ENCODE data around the gene GAP43. TPM values are rescaled to one million over a fixed set of nuclear protein-coding genes. Genes with fewer than 3 reads are reported as not detected.
A peak's percentile ranks its signal among the peaks of the same experiment; 100 is the strongest.

The GAP43 gene
- total RNA-seq, 1 donor from 2014 or later: 5.7 TPM

DNA sequence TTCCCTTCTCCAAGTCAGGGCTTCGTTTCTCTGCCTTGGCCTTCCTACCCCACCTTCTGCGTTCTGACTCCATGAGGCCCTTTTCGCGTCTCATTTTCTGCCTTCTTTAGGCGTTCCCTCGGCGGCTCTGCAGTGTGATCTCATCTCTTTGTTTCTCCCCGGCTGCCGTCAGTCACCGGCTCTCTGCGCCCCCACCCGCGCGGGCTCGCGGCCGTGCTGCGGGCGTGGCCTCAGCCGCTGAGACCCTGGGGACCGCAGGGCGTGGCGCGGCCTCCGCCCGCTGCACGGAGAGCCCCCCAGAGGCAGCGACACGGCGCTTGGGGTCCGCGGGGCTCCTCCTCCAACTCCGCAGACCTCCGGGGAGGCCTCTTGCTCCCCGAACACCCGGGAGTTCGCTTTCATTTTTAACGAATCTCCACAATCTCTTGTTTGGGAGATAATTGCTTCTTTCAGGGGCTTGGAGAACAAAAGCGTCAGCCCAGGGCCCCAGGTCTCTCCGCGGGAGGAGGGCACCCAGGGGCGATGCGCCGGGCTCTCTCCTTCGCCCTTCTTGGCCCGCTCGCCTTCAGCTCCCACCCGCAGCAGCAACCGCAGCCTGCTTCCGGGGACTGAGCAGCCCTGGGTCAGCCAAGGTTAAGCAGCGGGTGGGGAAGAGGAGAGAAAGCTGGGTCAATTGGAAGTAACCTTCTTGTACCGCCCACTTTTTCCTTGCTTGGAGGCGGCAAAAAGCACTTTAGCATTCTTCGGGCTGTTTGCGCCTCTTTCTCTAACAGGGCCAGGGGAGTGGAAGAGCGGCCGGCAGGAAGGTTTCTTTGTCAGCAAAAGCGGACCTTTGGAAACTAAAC is 35.2 kb downstream of the GAP43 start:
- Mint-ChIP-seq H3K27me3 (ENCODE audit: low read depth) (no peaks in the 10 kb centered on the region), H3K27ac (peak overlapping the region; percentile 99), H3K9me3 (no peaks in the 10 kb centered on the region), H3K4me3 (peak overlapping the region; percentile 79), H3K36me3 (no peaks in the 10 kb centered on the region), H3K4me1 (peaks cover 36% of the 10 kb centered on the region)
- TF ChIP-seq, protein P1, sequence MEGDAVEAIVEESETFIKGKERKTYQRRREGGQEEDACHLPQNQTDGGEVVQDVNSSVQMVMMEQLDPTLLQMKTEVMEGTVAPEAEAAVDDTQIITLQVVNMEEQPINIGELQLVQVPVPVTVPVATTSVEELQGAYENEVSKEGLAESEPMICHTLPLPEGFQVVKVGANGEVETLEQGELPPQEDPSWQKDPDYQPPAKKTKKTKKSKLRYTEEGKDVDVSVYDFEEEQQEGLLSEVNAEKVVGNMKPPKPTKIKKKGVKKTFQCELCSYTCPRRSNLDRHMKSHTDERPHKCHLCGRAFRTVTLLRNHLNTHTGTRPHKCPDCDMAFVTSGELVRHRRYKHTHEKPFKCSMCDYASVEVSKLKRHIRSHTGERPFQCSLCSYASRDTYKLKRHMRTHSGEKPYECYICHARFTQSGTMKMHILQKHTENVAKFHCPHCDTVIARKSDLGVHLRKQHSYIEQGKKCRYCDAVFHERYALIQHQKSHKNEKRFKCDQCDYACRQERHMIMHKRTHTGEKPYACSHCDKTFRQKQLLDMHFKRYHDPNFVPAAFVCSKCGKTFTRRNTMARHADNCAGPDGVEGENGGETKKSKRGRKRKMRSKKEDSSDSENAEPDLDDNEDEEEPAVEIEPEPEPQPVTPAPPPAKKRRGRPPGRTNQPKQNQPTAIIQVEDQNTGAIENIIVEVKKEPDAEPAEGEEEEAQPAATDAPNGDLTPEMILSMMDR (IDR thresholded peaks at IDR 0.05; ENCODE audit: unreplicated experiment): no peak
- peak; percentile 60 to 77 for DNase-seq (ENCODE audit: low spot score in 2 of 2, unreplicated experiment in 2 of 2)

DNA sequence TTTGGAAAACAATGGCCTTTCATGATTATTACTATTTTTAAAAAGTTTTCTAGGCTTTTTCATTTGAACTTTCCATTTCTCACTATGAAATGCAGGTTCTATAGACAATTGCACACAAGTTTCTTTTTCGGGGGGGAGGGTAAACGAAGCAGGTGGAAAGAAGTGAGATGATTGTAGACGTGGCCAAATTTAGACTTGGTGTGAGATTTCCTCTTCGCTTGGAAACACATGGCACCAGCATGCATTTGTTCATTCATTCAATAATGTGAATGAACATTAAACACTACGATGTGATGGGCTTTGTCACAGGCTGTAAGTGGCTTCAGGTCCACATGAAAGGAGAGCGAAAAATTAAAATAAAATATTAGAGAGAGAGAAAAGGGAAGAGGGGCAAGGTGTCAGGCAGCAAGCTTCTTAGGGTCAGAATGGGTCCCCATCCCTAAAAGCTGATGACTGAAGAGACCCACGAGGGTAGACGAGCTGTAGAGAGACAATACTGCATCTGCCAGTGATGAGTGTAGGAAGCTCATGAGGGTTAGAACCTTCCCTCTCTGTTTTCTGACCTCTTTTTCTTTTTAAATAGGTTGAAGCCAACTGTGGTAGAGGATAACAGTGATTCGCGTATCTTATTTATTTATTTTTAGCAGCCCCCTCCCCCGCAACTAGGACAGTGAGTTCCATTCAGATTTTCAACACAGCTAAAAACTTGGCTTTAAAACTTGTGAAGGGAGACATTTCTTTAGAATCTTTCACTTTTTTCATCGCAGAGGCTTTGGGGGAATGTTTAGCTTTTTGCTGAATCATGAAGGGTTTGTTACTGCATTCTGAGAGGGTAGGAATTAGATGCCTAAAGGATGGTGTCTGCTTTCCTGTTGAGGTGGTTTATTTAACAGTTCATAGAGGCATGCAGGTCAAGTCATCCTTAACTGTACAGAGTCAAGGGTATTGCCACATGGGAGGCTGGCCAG is 36.2 kb downstream of the GAP43 start:
- no peaks in the 10 kb centered on the region for H3K27me3 Mint-ChIP-seq (ENCODE audit: low read depth)
- TF ChIP-seq, protein P1 (IDR thresholded peaks at IDR 0.05; ENCODE audit: unreplicated experiment): no peak
- peak overlapping the region; percentile 92 for H3K27ac Mint-ChIP-seq
- H3K9me3 Mint-ChIP-seq: no peaks in the 10 kb centered on the region
- H3K4me1 Mint-ChIP-seq: peaks cover 36% of the 10 kb centered on the region
- H3K36me3 Mint-ChIP-seq: no peaks in the 10 kb centered on the region
- H3K4me3 Mint-ChIP-seq: peak overlapping the region; percentile 79
- no peak for DNase-seq (ENCODE audit: low spot score in 2 of 2, unreplicated experiment in 2 of 2)

DNA sequence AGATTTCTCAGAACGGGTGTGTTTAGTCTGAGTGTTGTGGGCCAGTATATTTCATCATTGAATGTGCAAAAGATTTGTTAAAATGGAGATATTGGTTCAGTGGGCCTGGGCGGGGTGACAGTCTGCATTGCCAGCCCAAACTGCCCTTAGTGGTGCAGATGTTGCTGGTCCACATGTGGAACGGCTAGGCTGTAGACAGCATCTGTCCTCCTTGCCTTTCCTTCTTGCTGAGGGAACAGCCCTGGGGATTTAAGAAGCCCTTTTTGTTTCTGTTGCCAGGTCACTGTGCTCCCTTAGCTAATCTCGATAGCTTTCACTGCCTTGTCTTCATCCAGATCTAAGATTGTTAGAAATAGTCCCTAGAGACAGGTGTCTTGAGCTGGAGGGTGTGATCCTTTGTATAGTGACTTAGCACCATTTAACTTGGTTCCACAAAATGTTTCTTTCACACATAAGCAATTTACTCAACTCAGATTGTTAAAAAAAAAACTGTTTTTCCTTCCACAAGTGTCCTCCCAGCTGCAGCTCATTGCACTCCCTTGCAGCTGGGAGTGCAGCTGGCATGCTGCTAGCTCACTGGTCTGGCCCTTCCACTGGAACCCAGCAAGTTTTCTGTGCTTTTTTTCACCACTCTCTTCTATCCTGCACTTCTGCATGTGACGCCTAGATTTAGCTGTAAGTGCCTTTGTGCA is 37.5 kb downstream of the GAP43 start:
- H3K27ac Mint-ChIP-seq: peak overlapping the region; percentile 5
- TF ChIP-seq, protein P1 (IDR thresholded peaks at IDR 0.05; ENCODE audit: unreplicated experiment): no peak
- H3K27me3 Mint-ChIP-seq (ENCODE audit: low read depth): no peaks in the 10 kb centered on the region
- DNase-seq (ENCODE audit: low spot score in 2 of 2, unreplicated experiment in 2 of 2): no peak
- peaks cover 43% of the 10 kb centered on the region for H3K4me1 Mint-ChIP-seq
- no peak overlapping the region for H3K4me3 Mint-ChIP-seq
- no peaks in the 10 kb centered on the region for H3K36me3 Mint-ChIP-seq
- H3K9me3 Mint-ChIP-seq: no peaks in the 10 kb centered on the region

DNA sequence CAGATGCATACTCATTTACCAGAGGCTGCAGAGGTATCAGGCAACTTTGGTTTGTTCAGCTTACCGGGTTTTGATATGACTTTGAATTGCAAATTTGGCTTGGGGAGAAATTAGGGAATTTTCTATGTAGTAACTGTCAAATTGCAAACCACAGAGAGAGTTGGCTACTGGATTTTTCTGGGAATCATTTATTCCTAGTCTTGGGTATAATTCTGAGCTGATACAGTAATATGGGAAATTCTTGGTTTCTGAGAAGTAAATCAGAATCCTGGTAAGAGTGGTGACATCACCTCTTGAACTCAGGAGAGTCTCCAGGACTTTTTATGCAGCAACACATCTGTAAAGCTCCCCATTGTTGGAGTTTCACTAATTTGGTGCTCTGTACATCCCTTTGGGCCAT is 39.0 kb downstream of the GAP43 start:
- Mint-ChIP-seq H3K4me1 (peaks cover 37% of the 10 kb centered on the region), H3K27me3 (ENCODE audit: low read depth) (no peaks in the 10 kb centered on the region), H3K4me3 (no peak overlapping the region), H3K27ac (no peak overlapping the region), H3K9me3 (no peaks in the 10 kb centered on the region), H3K36me3 (no peaks in the 10 kb centered on the region)
- DNase-seq (ENCODE audit: low spot score in 2 of 2, unreplicated experiment in 2 of 2): no peak
- TF ChIP-seq, protein P1 (IDR thresholded peaks at IDR 0.05; ENCODE audit: unreplicated experiment): no peak

DNA sequence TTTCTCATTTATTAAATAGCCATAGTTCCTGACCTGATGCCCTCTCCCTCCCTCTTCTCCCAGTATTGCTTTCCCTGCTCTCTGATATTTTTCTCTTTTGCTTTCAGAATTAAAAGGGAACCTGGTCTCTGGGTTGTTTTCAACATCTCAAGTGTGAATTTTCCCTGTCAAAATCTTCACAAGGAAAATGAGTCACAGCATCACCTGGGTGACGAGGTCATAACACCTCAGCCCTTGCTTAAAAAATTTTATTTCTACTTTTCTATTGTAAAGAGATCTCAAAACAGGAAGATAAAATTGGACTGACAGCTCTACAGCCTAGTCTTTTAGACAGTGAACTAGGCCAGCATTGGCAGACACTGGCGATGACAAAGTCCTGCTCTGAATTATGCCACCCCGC is 40.1 kb downstream of the GAP43 start:
- H3K27ac Mint-ChIP-seq: no peak overlapping the region
- H3K4me3 Mint-ChIP-seq: no peak overlapping the region
- no peaks in the 10 kb centered on the region for H3K27me3 Mint-ChIP-seq (ENCODE audit: low read depth)
- no peak for DNase-seq (ENCODE audit: low spot score in 2 of 2, unreplicated experiment in 2 of 2)
- H3K4me1 Mint-ChIP-seq: peaks cover 31% of the 10 kb centered on the region
- H3K9me3 Mint-ChIP-seq: no peaks in the 10 kb centered on the region
- H3K36me3 Mint-ChIP-seq: no peaks in the 10 kb centered on the region
- TF ChIP-seq, protein P1 (IDR thresholded peaks at IDR 0.05; ENCODE audit: unreplicated experiment): no peak
